ENCODE data around the gene ETF1. TPM values are rescaled to one million over a fixed set of nuclear protein-coding genes. Genes with fewer than 3 reads are reported as not detected.

Gene ETF1
- total and polyA plus RNA-seq, 9 of the 15 experiments (the other 6 are each of a cell fraction or from before 2014, with no cell fraction given), result 53.7 to 209 (median 164) TPM

DNA sequence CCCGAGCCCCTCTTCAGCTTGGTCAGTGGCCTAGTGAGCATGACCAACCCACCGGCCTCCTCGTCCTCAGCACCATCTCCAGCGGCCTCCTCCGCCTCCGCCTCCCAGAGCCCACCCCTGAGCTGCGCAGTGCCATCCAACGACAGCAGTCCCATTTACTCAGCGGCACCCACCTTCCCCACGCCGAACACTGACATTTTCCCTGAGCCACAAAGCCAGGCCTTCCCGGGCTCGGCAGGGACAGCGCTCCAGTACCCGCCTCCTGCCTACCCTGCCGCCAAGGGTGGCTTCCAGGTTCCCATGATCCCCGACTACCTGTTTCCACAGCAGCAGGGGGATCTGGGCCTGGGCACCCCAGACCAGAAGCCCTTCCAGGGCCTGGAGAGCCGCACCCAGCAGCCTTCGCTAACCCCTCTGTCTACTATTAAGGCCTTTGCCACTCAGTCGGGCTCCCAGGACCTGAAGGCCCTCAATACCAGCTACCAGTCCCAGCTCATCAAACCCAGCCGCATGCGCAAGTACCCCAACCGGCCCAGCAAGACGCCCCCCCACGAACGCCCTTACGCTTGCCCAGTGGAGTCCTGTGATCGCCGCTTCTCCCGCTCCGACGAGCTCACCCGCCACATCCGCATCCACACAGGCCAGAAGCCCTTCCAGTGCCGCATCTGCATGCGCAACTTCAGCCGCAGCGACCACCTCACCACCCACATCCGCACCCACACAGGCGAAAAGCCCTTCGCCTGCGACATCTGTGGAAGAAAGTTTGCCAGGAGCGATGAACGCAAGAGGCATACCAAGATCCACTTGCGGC, 75.9 kb downstream of the ETF1 start (continued):
- TF ChIP-seq GTF2E2 (tag; IDR thresholded peaks at IDR 0.05) (no peak), RBM34 (IDR thresholded peaks at IDR 0.05; ENCODE audit: borderline replicate concordance, insufficient read depth, low read length) (no peak), KLF1 (tag; IDR thresholded peaks at IDR 0.05) (no peak), ATF7 (IDR thresholded peaks at IDR 0.05) (no peak), SMARCE1 (IDR thresholded peaks at IDR 0.05) (no peak), POLR3G (IDR thresholded peaks at IDR 0.05; ENCODE audit: extremely low read depth, insufficient read length, insufficient replicate concordance) (no peak), SMAD3 (CRISPR knock-in tag; conservative IDR thresholded peaks at IDR 0.05) (no peak), ZNF436 (CRISPR knock-in tag; IDR thresholded peaks at IDR 0.05) (no peak), CAMTA2 (CRISPR knock-in tag; conservative IDR thresholded peaks at IDR 0.05) (no peak), ZNF764 (CRISPR knock-in tag; IDR thresholded peaks at IDR 0.05; ENCODE audit: low read depth) (no peak), SMARCC2 (IDR thresholded peaks at IDR 0.05; ENCODE audit: low read depth) (no peak), ZNF274 (IDR thresholded peaks at IDR 0.05; ENCODE audit: borderline replicate concordance, low read depth, low read length) (no peak), TRIM24 (IDR thresholded peaks at IDR 0.05) (no peak), NFIC (IDR thresholded peaks at IDR 0.05) (peak; percentile 34; the same call in 1 of the 2 replicates)
- TF ChIP-seq, protein P1, sequence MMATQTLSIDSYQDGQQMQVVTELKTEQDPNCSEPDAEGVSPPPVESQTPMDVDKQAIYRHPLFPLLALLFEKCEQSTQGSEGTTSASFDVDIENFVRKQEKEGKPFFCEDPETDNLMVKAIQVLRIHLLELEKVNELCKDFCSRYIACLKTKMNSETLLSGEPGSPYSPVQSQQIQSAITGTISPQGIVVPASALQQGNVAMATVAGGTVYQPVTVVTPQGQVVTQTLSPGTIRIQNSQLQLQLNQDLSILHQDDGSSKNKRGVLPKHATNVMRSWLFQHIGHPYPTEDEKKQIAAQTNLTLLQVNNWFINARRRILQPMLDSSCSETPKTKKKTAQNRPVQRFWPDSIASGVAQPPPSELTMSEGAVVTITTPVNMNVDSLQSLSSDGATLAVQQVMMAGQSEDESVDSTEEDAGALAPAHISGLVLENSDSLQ (IDR thresholded peaks at IDR 0.05), result no peak
- TF ChIP-seq, protein P2, sequence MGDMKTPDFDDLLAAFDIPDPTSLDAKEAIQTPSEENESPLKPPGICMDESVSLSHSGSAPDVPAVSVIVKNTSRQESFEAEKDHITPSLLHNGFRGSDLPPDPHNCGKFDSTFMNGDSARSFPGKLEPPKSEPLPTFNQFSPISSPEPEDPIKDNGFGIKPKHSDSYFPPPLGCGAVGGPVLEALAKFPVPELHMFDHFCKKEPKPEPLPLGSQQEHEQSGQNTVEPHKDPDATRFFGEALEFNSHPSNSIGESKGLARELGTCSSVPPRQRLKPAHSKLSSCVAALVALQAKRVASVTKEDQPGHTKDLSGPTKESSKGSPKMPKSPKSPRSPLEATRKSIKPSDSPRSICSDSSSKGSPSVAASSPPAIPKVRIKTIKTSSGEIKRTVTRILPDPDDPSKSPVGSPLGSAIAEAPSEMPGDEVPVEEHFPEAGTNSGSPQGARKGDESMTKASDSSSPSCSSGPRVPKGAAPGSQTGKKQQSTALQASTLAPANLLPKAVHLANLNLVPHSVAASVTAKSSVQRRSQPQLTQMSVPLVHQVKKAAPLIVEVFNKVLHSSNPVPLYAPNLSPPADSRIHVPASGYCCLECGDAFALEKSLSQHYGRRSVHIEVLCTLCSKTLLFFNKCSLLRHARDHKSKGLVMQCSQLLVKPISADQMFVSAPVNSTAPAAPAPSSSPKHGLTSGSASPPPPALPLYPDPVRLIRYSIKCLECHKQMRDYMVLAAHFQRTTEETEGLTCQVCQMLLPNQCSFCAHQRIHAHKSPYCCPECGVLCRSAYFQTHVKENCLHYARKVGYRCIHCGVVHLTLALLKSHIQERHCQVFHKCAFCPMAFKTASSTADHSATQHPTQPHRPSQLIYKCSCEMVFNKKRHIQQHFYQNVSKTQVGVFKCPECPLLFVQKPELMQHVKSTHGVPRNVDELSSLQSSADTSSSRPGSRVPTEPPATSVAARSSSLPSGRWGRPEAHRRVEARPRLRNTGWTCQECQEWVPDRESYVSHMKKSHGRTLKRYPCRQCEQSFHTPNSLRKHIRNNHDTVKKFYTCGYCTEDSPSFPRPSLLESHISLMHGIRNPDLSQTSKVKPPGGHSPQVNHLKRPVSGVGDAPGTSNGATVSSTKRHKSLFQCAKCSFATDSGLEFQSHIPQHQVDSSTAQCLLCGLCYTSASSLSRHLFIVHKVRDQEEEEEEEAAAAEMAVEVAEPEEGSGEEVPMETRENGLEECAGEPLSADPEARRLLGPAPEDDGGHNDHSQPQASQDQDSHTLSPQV (IDR thresholded peaks at IDR 0.05), result 0 out of 2 replicates have a peak, but pooled peaks have one; percentile 28
- TF ChIP-seq, protein P3, sequence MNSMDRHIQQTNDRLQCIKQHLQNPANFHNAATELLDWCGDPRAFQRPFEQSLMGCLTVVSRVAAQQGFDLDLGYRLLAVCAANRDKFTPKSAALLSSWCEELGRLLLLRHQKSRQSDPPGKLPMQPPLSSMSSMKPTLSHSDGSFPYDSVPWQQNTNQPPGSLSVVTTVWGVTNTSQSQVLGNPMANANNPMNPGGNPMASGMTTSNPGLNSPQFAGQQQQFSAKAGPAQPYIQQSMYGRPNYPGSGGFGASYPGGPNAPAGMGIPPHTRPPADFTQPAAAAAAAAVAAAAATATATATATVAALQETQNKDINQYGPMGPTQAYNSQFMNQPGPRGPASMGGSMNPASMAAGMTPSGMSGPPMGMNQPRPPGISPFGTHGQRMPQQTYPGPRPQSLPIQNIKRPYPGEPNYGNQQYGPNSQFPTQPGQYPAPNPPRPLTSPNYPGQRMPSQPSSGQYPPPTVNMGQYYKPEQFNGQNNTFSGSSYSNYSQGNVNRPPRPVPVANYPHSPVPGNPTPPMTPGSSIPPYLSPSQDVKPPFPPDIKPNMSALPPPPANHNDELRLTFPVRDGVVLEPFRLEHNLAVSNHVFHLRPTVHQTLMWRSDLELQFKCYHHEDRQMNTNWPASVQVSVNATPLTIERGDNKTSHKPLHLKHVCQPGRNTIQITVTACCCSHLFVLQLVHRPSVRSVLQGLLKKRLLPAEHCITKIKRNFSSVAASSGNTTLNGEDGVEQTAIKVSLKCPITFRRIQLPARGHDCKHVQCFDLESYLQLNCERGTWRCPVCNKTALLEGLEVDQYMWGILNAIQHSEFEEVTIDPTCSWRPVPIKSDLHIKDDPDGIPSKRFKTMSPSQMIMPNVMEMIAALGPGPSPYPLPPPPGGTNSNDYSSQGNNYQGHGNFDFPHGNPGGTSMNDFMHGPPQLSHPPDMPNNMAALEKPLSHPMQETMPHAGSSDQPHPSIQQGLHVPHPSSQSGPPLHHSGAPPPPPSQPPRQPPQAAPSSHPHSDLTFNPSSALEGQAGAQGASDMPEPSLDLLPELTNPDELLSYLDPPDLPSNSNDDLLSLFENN (IDR thresholded peaks at IDR 0.05; ENCODE audit: low read depth in 2 of 2, low read length in 2 of 2), result no peak
- TF ChIP-seq, protein P4, sequence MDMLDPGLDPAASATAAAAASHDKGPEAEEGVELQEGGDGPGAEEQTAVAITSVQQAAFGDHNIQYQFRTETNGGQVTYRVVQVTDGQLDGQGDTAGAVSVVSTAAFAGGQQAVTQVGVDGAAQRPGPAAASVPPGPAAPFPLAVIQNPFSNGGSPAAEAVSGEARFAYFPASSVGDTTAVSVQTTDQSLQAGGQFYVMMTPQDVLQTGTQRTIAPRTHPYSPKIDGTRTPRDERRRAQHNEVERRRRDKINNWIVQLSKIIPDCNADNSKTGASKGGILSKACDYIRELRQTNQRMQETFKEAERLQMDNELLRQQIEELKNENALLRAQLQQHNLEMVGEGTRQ (CRISPR knock-in tag; IDR thresholded peaks at IDR 0.05), result no peak
